Osteocyte (in vitro differentiated cells): Measurements from ENCODE around the gene RFPL4A. TPM values are rescaled to one million over a fixed set of nuclear protein-coding genes. Genes with fewer than 3 reads are reported as not detected.
"Not testable (repeated sequence)": the region's sequence is repeated elsewhere in the genome, so short reads cannot be mapped to it uniquely, and the experiment has no call there.

Experiments used
- DNase-seq: peaks from one replicate; pipeline ENCODE4 v3.0.0; 2021; ENCODE audit warnings: mixed read lengths; ENCODE audit not compliant: unreplicated experiment; ENCODE audit errors: extremely low spot score
- H3K27ac Mint-ChIP-seq: one replicate; pipeline ENCODE4 v1.8.0; 2021; ENCODE audit warnings: mild to moderate bottlenecking, mixed read lengths; ENCODE audit not compliant: unreplicated experiment
- H3K27me3 Mint-ChIP-seq: one replicate; pipeline ENCODE4 v1.8.0; 2021; ENCODE audit warnings: mixed read lengths; ENCODE audit not compliant: unreplicated experiment
- H3K36me3 Mint-ChIP-seq: one replicate; pipeline ENCODE4 v1.8.0; 2021; ENCODE audit warnings: mixed read lengths; ENCODE audit not compliant: unreplicated experiment
- H3K4me1 Mint-ChIP-seq: one replicate; pipeline ENCODE4 v1.8.0; 2021; ENCODE audit warnings: mixed read lengths; ENCODE audit not compliant: unreplicated experiment
- H3K4me3 Mint-ChIP-seq: one replicate; pipeline ENCODE4 v1.8.0; 2021; ENCODE audit warnings: mild to moderate bottlenecking, moderate library complexity, mixed read lengths; ENCODE audit not compliant: unreplicated experiment
- H3K9me3 Mint-ChIP-seq: one replicate; pipeline ENCODE4 v1.8.0; 2021; ENCODE audit warnings: mixed read lengths; ENCODE audit not compliant: unreplicated experiment
- CTCF ChIP-seq: fragments of 200-600 bp; sonication (generic); IDR thresholded peaks from 2 replicates; pipeline ENCODE4 v1.5.0; 2021; ENCODE audit warnings: antibody characterized with exemption, mild to moderate bottlenecking, moderate library complexity
- total RNA-seq: library from RNA; stranded (reverse); gene quantifications from 2 replicates; pipeline ENCODE4 v1.2.1, GENCODE V29; 2021

RFPL4A gene
- total RNA-seq, 1 donor from 2014 or later, result not detected

GRCh38 chr19:55720214-55720746 lies 38.6 kb upstream of the RFPL4A start:
- DNase-seq, result no peak
- Mint-ChIP-seq H3K4me1 (no peaks in the 10 kb centered on the region), H3K9me3 (peaks cover 24% of the 10 kb centered on the region), H3K36me3 (no peaks in the 10 kb centered on the region), H3K27me3 (no peaks in the 10 kb centered on the region), H3K27ac (no peak overlapping the region), H3K4me3 (no peak overlapping the region)
- no peak for TF ChIP-seq CTCF

GRCh38 chr19:55720801-55721200 lies 38.1 kb upstream of the RFPL4A start:
- H3K9me3 Mint-ChIP-seq, result peaks cover 24% of the 10 kb centered on the region
- H3K27ac Mint-ChIP-seq, result no peak overlapping the region
- H3K4me3 Mint-ChIP-seq, result no peak overlapping the region
- TF ChIP-seq CTCF, result no peak
- H3K4me1 Mint-ChIP-seq, result no peaks in the 10 kb centered on the region
- H3K27me3 Mint-ChIP-seq, result no peaks in the 10 kb centered on the region
- H3K36me3 Mint-ChIP-seq, result no peaks in the 10 kb centered on the region
- no peak for DNase-seq

- Mint-ChIP-seq H3K27me3 (no peaks in the 10 kb centered on the region), H3K27ac (no peak overlapping the region)
These were observed 35.4 kb upstream of the RFPL4A start for GRCh38 chr19:55723491-55723890.

GRCh38 chr19:55730378-55730777 lies 28.5 kb upstream of the RFPL4A start:
- not testable (repeated sequence) for H3K27ac Mint-ChIP-seq, H3K9me3 Mint-ChIP-seq, H3K4me1 Mint-ChIP-seq, H3K36me3 Mint-ChIP-seq, DNase-seq, H3K4me3 Mint-ChIP-seq, H3K27me3 Mint-ChIP-seq

More at GRCh38 chr19:55723491-55723890, 35.4 kb upstream of the RFPL4A start:
- Mint-ChIP-seq H3K9me3 (peaks cover 24% of the 10 kb centered on the region), H3K4me1 (no peaks in the 10 kb centered on the region), H3K4me3 (no peak overlapping the region), H3K36me3 (no peaks in the 10 kb centered on the region)
- no peak for DNase-seq
- TF ChIP-seq CTCF, result no peak

- H3K9me3 Mint-ChIP-seq, result peaks cover 7% of the 10 kb centered on the region
- no peak within 1 kb of the TSS for H3K4me3 Mint-ChIP-seq
- no peak for DNase-seq
- no peaks in the 10 kb centered on the region for H3K27me3 Mint-ChIP-seq
- TF ChIP-seq CTCF, result no peak
- H3K36me3 Mint-ChIP-seq, result no peaks in the 10 kb centered on the region
- H3K4me1 Mint-ChIP-seq, result no peaks in the 10 kb centered on the region
- no peak within 1 kb of the TSS for H3K27ac Mint-ChIP-seq
These were observed 20.6 kb upstream of the RFPL4A start, which contains the start of gene NLRP9 for GRCh38 chr19:55738302-55738701. TSS of gene NLRP9 (minus strand) at chr19:55738402. CDS start at chr19:55738374, 28 bp downstream.

- H3K36me3 Mint-ChIP-seq, result no peaks in the 10 kb centered on the region
- H3K27me3 Mint-ChIP-seq, result no peaks in the 10 kb centered on the region
- H3K4me3 Mint-ChIP-seq, result no peak overlapping the region
- no peaks in the 10 kb centered on the region for H3K4me1 Mint-ChIP-seq
- no peak for DNase-seq
- H3K9me3 Mint-ChIP-seq, result peaks cover 16% of the 10 kb centered on the region
- TF ChIP-seq CTCF, result no peak
- H3K27ac Mint-ChIP-seq, result no peak overlapping the region
These were observed 8.2 kb upstream of the RFPL4A start for GRCh38 chr19:55750715-55751114.
